ELF-1 (cell line): ENCODE data around the gene DRD2.
"Not testable (repeated sequence)": the region's sequence is repeated elsewhere in the genome, so short reads cannot be mapped to it uniquely, and the experiment has no call there.

Experiments
- DNase-seq: peaks from one replicate; pipeline ENCODE4 v3.0.0-alpha.2; 2016; ENCODE audit warnings: low read depth, low spot score

The DRD2 gene

DNA sequence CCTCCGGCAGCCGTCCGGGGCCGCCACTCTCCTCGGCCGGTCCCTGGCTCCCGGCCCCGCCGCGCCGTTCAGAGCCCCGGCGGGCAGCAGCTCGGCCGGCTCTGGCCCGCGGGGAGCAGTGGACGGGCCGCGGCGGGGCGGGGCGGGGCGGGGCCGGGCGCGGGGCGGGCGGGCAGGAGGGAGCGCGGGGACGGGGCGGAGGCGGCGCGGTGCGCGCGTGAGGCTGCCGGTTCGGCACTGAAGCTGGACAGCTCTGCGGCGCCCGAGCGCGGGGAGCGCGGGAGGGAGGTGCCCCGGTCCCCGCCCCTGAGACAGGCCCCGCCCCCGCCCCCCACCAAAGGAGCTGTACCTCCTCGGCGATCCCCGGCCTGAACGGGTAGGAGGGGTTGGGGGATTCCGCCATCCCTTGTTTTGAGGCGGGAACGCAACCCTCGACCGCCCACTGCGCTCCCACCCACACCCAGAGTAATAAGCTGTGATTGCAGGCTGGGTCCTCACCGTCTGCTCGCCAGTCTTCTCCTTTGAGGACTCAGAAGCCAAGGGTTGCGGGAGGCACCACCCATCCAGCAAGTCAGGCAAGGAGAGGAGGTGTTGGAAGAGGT, at the start of gene DRD2:
Gene DRD2 (minus strand): TSS at position 239 of the 602 bp plus-strand sequence. CDS start 50,747 bp downstream, outside the sequence.
- DNase-seq: peak; percentile 20

- DNase-seq: not testable (repeated sequence)
Observed at GRCh38 chr11:113523906-113524305, 48.7 kb upstream of the DRD2 start.

GRCh38 chr11:113521737-113522517, 46.7 kb upstream of the DRD2 start:
- no peak for DNase-seq

GRCh38 chr11:113519989-113520613, 44.9 kb upstream of the DRD2 start:
- no peak for DNase-seq

DNA sequence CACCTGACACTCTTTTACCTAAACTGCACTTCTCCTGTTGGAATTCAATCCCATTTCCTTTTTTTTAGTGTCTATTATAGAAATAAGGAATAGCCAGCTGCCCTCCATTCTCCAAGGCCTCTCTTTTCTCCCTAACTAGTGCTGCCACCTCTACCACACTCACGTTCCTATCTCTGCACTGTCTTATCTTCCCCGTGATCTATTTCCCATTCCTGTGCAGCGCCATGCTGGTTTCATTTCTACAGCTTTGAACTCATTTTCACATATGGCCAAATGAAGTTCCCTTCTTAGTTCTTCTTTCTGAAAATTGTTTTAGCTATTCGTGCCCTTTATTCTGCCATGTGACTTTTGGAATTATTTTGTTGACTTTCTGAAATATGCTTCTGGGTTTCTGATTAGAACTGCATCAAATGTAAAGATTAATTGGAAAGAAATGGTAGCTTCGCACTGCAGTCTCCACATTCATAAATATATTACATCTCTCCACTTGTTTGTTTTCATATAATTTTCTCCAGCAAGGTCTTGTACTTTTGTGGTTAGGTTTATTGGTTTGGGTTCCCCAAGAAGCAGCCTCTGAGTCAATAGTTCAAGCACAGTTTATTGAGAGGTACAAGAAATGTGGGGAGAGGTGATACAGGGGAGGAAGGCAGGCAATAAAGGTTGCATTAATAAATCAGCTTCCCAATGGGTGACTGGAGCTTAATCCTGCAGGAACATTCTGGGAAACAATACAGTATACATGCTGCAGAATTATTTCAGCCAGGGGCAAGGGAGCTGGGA, 43.7 kb upstream of the DRD2 start:
- no peak for DNase-seq

- DNase-seq: no peak
Observed at GRCh38 chr11:113517361-113517760, 42.2 kb upstream of the DRD2 start.

DNA sequence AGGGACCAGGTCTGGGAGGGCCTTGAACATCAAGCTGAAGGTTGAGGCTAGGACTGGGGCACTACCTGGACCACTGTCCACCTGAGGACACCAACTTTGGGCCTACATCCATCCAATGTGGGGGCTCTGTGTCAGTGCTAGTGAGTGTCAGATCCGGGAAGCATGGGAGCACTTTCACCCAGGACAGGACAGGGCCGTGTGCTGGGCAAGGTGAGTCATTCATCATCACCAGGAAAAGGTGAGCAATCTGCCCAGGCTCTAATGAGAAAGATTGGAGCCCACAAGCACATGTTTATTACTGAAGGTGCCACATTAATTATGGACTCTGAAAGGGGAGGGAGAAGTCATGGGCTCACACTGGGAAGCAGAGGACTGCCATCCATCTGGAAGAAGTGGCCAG, 39.7 kb upstream of the DRD2 start:
- no peak for DNase-seq

GRCh38 chr11:113507341-113507740, 32.1 kb upstream of the DRD2 start:
- DNase-seq: no peak

DNA sequence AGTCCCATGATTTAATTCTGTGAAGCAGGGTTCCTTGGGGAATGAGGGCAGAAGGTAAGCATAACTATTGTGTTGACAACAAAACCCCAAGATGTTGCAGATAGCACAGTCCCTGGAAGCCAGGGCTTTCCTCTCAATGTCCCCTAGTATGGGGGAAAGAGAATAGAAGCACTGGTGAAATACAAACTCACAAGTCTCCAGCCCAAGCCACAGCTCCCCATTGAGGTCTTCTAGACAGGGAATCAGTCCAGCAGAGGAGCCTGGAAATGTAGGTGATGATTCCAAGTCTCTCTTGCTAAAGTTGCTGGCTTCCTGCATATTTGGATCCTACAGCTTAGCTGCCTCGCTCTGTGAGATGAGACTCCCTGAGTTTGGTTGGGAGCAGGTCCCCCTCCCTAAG, 31.7 kb upstream of the DRD2 start:
- DNase-seq: no peak

DNA sequence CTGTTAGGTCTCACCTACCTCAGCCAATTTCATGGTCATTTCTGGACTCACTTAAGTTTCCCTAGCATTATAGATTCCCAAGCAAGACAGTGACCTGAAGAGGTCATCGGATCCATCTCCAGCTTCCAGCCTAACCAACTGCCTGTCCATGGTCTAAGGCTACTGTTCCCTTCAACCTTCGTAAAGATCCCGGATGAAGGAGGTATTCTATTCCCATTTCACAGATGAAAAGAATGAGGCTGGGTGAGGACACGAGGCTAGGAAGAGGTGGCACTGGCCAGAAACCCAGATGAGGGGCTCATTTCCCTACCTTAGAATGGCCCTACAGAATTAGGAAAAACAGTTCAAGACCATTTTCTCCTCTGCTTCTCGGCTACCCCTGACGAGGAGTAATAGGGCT, 31.3 kb upstream of the DRD2 start:
- DNase-seq: no peak

DNA sequence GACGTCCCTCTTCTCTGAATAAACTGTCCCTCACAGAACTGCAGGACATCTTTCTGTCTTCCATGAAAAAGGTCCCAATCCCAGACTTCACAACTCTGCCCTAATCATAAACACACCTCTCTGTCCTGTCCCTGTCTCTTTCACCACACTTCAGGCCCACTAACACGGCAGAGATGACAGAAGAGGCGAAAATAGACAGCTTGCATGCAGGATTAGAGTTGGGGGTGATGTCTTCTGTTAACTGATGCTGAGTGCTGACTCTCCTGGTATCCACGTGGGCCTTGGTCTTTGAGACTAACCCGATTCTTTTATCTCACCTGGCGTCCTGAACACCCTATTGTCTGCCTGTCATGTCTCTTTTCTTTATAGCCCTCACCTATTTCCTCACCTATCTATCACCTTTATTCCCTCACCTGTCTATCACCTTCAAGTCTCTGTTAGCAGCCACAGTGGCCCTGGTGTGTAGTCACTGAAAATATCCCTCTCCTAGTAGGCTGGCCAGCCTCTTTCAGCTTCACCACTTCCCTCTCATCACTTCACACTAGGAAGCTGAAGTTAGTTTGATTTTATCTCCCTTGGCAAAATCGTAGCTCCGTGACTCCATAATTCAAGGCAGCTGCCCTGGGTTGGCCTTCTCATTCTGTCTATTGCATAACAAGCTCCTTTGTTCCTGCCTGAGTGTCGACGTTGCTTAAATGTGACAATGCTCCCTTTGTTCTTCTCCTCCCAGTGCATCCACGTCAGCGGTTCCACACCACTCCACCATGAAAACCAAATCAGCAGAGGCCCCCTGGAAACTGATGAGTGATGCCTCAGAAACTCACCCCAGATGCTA, 30.6 kb upstream of the DRD2 start:
- DNase-seq: peak; percentile 7

DNA sequence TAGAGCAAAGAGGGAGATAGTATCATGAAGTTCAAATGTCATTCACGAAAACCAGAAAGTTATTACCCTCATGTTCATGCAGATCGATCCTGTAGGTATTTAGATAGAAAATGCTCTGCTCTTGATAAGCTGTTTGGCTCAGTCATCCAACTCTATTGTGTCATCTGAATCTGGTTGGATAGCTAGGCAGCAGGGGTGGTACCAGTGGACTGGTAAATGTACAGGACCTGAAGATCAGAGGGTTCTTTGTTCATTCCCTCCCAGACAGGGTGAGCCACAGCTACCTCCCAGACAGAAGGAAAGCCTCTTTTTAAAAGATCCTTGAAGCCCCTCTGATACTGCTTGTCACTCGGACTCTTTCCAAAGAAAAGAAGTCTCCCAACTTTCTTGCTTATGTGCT, 29.8 kb upstream of the DRD2 start:
- DNase-seq: no peak

GRCh38 chr11:113504586-113504985, 29.4 kb upstream of the DRD2 start:
- DNase-seq: no peak

DNA sequence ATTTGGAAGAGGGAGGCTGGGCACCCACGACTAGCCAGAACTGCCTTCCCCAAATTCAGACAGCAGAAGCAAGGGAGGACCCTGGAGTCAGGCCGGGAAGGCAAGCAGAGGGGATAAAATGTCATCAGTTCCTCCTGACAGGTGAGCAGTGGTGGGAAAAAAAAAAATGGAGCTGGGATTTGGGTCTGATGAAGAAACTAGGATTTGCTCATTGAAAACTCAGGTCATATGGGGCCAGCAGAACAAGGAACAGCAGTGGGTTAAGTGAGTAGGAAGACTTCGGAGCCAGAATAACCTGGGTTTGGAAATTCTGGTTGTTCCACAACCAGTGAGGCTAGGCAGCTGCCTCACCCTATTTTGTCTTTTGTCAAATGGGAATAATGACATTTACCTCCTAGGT, 28.9 kb upstream of the DRD2 start:
- DNase-seq: no peak

GRCh38 chr11:113497066-113497910, 22.1 kb upstream of the DRD2 start:
- no peak for DNase-seq

DNA sequence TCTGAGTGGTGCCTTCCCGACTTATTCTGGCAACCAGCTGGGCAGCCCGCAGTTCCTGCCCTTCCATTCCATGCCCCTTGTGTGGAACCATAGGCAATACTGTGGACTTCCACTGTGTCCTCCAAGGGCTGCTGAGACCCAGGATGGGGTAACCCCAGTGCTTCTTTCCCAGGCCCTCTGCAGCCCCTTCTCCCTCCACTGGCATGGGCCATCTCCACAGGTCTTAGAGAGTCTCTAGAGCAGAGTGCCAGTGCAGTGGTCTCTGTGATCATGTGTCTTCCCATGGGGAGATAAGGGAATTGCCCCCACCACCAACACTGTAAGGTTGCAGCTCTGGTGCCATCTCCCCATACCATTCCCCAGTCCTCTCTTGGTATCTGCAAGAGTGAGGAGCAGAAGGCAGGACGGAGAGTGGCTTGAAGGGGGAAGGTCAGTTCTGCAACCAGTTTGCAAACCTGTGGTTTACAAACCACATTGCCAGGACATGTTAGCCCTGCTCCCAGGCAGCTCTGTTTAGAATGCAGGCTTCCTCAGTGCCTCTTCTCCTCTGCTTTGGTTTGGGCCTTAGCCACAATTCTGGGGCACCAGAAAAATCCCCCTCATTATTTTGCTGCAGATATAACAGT, 20.9 kb upstream of the DRD2 start:
- DNase-seq: no peak

GRCh38 chr11:113494021-113494420, 18.8 kb upstream of the DRD2 start:
- DNase-seq: no peak

DNA sequence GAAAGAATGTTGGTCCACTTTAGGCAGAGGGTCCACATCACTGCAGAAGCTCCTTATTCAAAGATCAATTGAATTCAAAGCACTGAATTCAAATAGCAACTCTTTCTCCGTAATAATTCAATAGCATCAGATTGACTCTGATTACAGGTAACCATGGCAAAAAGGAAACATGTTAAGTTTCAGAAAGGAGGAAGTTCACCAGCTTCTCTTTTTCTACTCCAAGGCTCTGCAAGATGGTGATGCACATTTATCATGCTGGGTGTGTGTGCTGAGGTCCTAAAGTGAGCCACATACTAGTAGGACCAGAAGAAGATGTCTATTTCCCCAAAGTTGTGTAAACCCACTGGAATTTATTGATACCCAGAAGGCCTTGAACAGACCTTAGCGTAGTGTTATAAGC, 18.0 kb upstream of the DRD2 start:
- DNase-seq: no peak

DNA sequence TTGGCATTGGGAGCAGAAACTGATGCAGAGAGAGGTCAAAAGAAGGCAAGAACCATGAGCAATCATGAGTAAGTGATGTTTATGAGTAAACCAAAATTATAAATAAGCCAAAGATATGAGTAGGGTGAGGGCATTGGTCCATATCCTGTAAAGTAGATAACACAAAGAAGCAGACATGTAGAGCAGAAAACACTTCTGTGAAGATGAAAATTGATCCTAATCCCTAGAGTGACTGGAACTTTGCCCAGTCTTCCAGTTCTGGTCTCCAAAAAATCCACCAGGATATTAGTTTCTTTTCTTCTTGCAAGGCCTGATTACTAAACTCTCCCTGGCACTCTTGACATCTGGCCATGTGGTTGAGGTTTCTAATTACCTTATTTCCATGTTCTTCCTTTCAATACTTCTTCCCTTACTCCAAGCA, 13.7 kb upstream of the DRD2 start:
- DNase-seq: no peak

- DNase-seq: no peak
Observed at GRCh38 chr11:113487622-113488021, 12.4 kb upstream of the DRD2 start.
